GM23338 (cell line): ENCODE measurements around the gene MYO5B.

Source experiments
- CREB1 ChIP-seq: fragments of 250-450 bp; sonication (Bioruptor Pico); IDR thresholded peaks from 2 replicates; pipeline ENCODE4 v1.5.0; 2020; ENCODE audit warnings: low read depth, mild to moderate bottlenecking, moderate library complexity
- CTCF ChIP-seq, 2 experiments: fragments of 200-600 bp in 1 of 2; sonication (generic) in 1 of 2; conservative IDR thresholded peaks; 2 replicates each; pipeline versions ENCODE4 v1.5.1 to v1.6.1; 2016 to 2017; ENCODE audit warnings: antibody characterized with exemption in 2 of 2, low read depth in 2 of 2, mild to moderate bottlenecking in 2 of 2, moderate library complexity in 1 of 2
- EZH2 ChIP-seq: fragments of 200-600 bp; sonication (generic); IDR thresholded peaks from one replicate; pipeline ENCODE4 v1.8.0; 2017; ENCODE audit warnings: antibody characterized with exemption, mild to moderate bottlenecking, low read depth; ENCODE audit not compliant: unreplicated experiment
- EZH2phosphoT487 ChIP-seq: fragments of 200-600 bp; sonication (generic); IDR thresholded peaks from one replicate; pipeline ENCODE4 v1.8.1; 2018; ENCODE audit warnings: antibody characterized with exemption; ENCODE audit not compliant: unreplicated experiment
- JUNB ChIP-seq: IDR thresholded peaks from one replicate; pipeline ENCODE4 v1.6.1; 2016; ENCODE audit warnings: antibody characterized with exemption; ENCODE audit not compliant: unreplicated experiment
- NANOG ChIP-seq: IDR thresholded peaks from 2 replicates; pipeline ENCODE4 v1.6.1; 2016; ENCODE audit warnings: antibody characterized with exemption, borderline replicate concordance
- POLR2AphosphoS5 ChIP-seq: IDR thresholded peaks from 2 replicates; pipeline ENCODE4 v1.6.1; 2016; ENCODE audit warnings: antibody characterized with exemption, low read depth
- REST ChIP-seq: IDR thresholded peaks from one replicate; pipeline ENCODE4 v1.6.1; 2018; ENCODE audit warnings: antibody characterized with exemption; ENCODE audit not compliant: unreplicated experiment
- STAT1 ChIP-seq: IDR thresholded peaks from one replicate; pipeline ENCODE4 v1.6.1; 2016; ENCODE audit warnings: antibody characterized with exemption; ENCODE audit not compliant: unreplicated experiment
- ZNF331 ChIP-seq: fragments of 250-450 bp; sonication (Bioruptor Pico); IDR thresholded peaks from 2 replicates; pipeline ENCODE4 v1.5.0; 2020; ENCODE audit warnings: low read depth, mild to moderate bottlenecking, moderate library complexity
- ZNF462 ChIP-seq: fragments of 250-450 bp; sonication (Bioruptor Pico); IDR thresholded peaks from 2 replicates; pipeline ENCODE4 v1.5.0; 2020; ENCODE audit warnings: mild to moderate bottlenecking, moderate library complexity
- TF ChIP-seq, protein P1 (sequence below): IDR thresholded peaks from 2 replicates; pipeline ENCODE4 v1.6.1; 2016; ENCODE audit warnings: antibody characterized with exemption

- TF ChIP-seq CTCF (conservative IDR thresholded peaks at IDR 0.05; ENCODE audit: low read depth in 2 of 2) (no peak), EZH2 (no peak), ZNF331 (CRISPR knock-in tag) (no peak), POLR2AphosphoS5 (no peak), EZH2phosphoT487 (no peak), REST (no peak), JUNB (no peak), CREB1 (CRISPR knock-in tag) (no peak), ZNF462 (no peak), STAT1 (no peak), NANOG (no peak)
- TF ChIP-seq, protein P1, sequence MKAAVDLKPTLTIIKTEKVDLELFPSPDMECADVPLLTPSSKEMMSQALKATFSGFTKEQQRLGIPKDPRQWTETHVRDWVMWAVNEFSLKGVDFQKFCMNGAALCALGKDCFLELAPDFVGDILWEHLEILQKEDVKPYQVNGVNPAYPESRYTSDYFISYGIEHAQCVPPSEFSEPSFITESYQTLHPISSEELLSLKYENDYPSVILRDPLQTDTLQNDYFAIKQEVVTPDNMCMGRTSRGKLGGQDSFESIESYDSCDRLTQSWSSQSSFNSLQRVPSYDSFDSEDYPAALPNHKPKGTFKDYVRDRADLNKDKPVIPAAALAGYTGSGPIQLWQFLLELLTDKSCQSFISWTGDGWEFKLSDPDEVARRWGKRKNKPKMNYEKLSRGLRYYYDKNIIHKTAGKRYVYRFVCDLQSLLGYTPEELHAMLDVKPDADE: no peak
Measured at GRCh38 chr18:49833814-49834213, 361.1 kb downstream of the MYO5B start.
